HEK293 (cell line): Measurements from ENCODE around the gene TEX261.

ENCODE experiments used
- GLIS2 ChIP-seq: fragments of 450-650 bp; formaldehyde crosslinking; IDR thresholded peaks from 2 replicates; pipeline ENCODE4 v1.5.1; 2016; ENCODE audit warnings: missing biosample characterization, missing genetic modification characterization
- IKZF3 ChIP-seq: fragments of 450-650 bp; IDR thresholded peaks from 2 replicates; pipeline ENCODE4 v1.5.0; 2018; ENCODE audit warnings: missing biosample characterization, mild to moderate bottlenecking, missing genetic modification characterization, moderate library complexity
- INSM2 ChIP-seq: fragments of 450-650 bp; formaldehyde crosslinking; IDR thresholded peaks from 2 replicates; pipeline ENCODE4 v1.5.1; 2016; ENCODE audit warnings: missing biosample characterization, missing genetic modification characterization
- KLF16 ChIP-seq: fragments of 450-650 bp; formaldehyde crosslinking; IDR thresholded peaks from 2 replicates; pipeline ENCODE4 v1.5.1; 2017; ENCODE audit warnings: missing biosample characterization, missing genetic modification characterization
- PRDM6 ChIP-seq: fragments of 450-650 bp; formaldehyde crosslinking; IDR thresholded peaks from 2 replicates; pipeline ENCODE4 v1.5.1; 2017; ENCODE audit warnings: missing biosample characterization, missing genetic modification characterization
- SP3 ChIP-seq: fragments of 450-650 bp; formaldehyde crosslinking; IDR thresholded peaks from 2 replicates; pipeline ENCODE4 v1.5.1; 2016; ENCODE audit warnings: missing biosample characterization, missing genetic modification characterization
- ZBTB11 ChIP-seq: fragments of 450-650 bp; formaldehyde crosslinking; conservative IDR thresholded peaks from 2 replicates; pipeline ENCODE4 v1.5.1; 2016; ENCODE audit warnings: low read depth, missing biosample characterization, missing genetic modification characterization
- ZBTB8A ChIP-seq: fragments of 450-650 bp; formaldehyde crosslinking; IDR thresholded peaks from 2 replicates; pipeline ENCODE4 v1.5.1; 2016; ENCODE audit warnings: missing biosample characterization, missing genetic modification characterization
- ZNF114 ChIP-seq: fragments of 450-650 bp; formaldehyde crosslinking; IDR thresholded peaks from 2 replicates; pipeline ENCODE4 v1.5.0; 2017; ENCODE audit warnings: missing biosample characterization, missing genetic modification characterization
- ZNF174 ChIP-seq: fragments of 450-650 bp; formaldehyde crosslinking; IDR thresholded peaks from 2 replicates; pipeline ENCODE4 v1.5.0; 2017; ENCODE audit warnings: missing biosample characterization, mild to moderate bottlenecking, missing genetic modification characterization
- ZNF184 ChIP-seq: fragments of 450-650 bp; IDR thresholded peaks from 2 replicates; pipeline ENCODE4 v1.5.1; 2018; ENCODE audit warnings: missing biosample characterization, mild to moderate bottlenecking, missing genetic modification characterization
- ZNF19 ChIP-seq: fragments of 450-650 bp; formaldehyde crosslinking; IDR thresholded peaks from 2 replicates; pipeline ENCODE4; 2016; ENCODE audit warnings: missing biosample characterization, missing genetic modification characterization, low read depth
- ZNF221 ChIP-seq: fragments of 450-650 bp; formaldehyde crosslinking; IDR thresholded peaks from 2 replicates; pipeline ENCODE4 v1.5.1; 2017; ENCODE audit warnings: missing biosample characterization, missing genetic modification characterization, borderline replicate concordance
- ZNF292 ChIP-seq: fragments of 450-650 bp; formaldehyde crosslinking; IDR thresholded peaks from 2 replicates; pipeline ENCODE4 v1.5.1; 2016; ENCODE audit warnings: low read depth, missing biosample characterization, missing genetic modification characterization, borderline replicate concordance
- ZNF335 ChIP-seq: fragments of 450-650 bp; formaldehyde crosslinking; conservative IDR thresholded peaks from 2 replicates; pipeline ENCODE4 v1.5.1; 2016; ENCODE audit warnings: missing biosample characterization, missing genetic modification characterization
- ZNF366 ChIP-seq: fragments of 450-650 bp; formaldehyde crosslinking; conservative IDR thresholded peaks from 2 replicates; pipeline ENCODE4 v1.5.1; 2016; ENCODE audit warnings: missing biosample characterization, missing genetic modification characterization
- ZNF530 ChIP-seq: fragments of 450-650 bp; formaldehyde crosslinking; IDR thresholded peaks from 2 replicates; pipeline ENCODE4 v1.5.1; 2016; ENCODE audit warnings: low read depth, missing biosample characterization, missing genetic modification characterization
- ZNF549 ChIP-seq: fragments of 450-650 bp; IDR thresholded peaks from 2 replicates; pipeline ENCODE4 v1.5.1; 2018; ENCODE audit warnings: missing biosample characterization, missing genetic modification characterization, mild to moderate bottlenecking, inconsistent platforms, moderate library complexity
- ZNF837 ChIP-seq: fragments of 450-650 bp; formaldehyde crosslinking; IDR thresholded peaks from 2 replicates; pipeline ENCODE4 v1.5.1; 2016; ENCODE audit warnings: missing biosample characterization, missing genetic modification characterization
- TF ChIP-seq, protein P1 (sequence below): fragments of 450-650 bp; formaldehyde crosslinking; IDR thresholded peaks from 2 replicates; pipeline ENCODE4 v1.5.1; 2016; ENCODE audit warnings: missing biosample characterization, missing genetic modification characterization
- TF ChIP-seq, protein P2 (sequence below): fragments of 450-650 bp; formaldehyde crosslinking; IDR thresholded peaks from 2 replicates; pipeline ENCODE4 v1.5.1; 2016; ENCODE audit warnings: missing biosample characterization, missing genetic modification characterization
- TF ChIP-seq, protein P3 (sequence below): fragments of 450-650 bp; formaldehyde crosslinking; IDR thresholded peaks from 2 replicates; pipeline ENCODE4 v1.5.1; 2017; ENCODE audit warnings: missing biosample characterization, missing genetic modification characterization
- TF ChIP-seq, protein P4 (sequence below): fragments of 450-650 bp; formaldehyde crosslinking; IDR thresholded peaks from 2 replicates; pipeline ENCODE4 v1.5.1; 2016; ENCODE audit warnings: missing biosample characterization, missing genetic modification characterization
- TF ChIP-seq, protein P5 (sequence below): fragments of 450-650 bp; formaldehyde crosslinking; IDR thresholded peaks from 2 replicates; pipeline ENCODE4 v1.5.1; 2016; ENCODE audit warnings: missing biosample characterization, missing genetic modification characterization

TEX261 gene

DNA sequence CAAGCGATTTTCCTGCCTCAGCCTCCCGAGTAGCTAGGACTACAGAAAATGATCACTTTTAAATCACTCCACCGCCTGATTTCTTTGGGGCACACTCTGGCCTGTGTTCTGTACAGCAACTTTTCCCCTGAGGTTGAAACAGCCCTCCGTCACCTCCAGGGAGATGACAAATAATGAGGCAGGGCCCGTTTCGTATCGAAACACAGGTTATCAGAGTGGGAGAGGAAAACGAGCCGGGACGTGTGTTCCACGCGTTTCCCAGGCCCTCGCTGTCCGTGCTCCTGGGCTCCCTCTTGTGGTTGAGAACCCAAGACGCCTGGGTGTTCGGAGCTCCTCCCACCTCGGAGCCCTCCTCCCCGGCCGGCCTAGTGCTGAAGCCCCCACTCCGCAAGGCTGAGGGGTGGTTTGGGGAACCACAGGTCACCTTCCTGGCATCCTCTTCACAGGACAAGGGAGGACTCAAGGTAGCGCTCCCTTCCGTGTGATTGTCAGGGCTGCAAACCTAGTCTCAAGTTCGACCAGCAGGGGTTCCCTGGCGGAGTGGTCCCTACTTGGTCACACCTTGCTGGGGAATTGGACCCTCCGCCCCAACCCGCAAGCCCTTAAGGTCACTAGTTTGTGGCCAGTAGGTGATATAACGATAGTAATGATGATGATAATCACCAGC is 46.2 kb downstream of the TEX261 start (continued):
- TF ChIP-seq, protein P1, sequence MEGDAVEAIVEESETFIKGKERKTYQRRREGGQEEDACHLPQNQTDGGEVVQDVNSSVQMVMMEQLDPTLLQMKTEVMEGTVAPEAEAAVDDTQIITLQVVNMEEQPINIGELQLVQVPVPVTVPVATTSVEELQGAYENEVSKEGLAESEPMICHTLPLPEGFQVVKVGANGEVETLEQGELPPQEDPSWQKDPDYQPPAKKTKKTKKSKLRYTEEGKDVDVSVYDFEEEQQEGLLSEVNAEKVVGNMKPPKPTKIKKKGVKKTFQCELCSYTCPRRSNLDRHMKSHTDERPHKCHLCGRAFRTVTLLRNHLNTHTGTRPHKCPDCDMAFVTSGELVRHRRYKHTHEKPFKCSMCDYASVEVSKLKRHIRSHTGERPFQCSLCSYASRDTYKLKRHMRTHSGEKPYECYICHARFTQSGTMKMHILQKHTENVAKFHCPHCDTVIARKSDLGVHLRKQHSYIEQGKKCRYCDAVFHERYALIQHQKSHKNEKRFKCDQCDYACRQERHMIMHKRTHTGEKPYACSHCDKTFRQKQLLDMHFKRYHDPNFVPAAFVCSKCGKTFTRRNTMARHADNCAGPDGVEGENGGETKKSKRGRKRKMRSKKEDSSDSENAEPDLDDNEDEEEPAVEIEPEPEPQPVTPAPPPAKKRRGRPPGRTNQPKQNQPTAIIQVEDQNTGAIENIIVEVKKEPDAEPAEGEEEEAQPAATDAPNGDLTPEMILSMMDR (tag by site-specific recombination) = peak; percentile 93
- no peak for TF ChIP-seq ZNF19 (tag by site-specific recombination)
- TF ChIP-seq ZNF184 = no peak
- TF ChIP-seq PRDM6 (tag by site-specific recombination) = no peak
- no peak for TF ChIP-seq ZNF174 (tag by site-specific recombination)
- TF ChIP-seq, protein P2, sequence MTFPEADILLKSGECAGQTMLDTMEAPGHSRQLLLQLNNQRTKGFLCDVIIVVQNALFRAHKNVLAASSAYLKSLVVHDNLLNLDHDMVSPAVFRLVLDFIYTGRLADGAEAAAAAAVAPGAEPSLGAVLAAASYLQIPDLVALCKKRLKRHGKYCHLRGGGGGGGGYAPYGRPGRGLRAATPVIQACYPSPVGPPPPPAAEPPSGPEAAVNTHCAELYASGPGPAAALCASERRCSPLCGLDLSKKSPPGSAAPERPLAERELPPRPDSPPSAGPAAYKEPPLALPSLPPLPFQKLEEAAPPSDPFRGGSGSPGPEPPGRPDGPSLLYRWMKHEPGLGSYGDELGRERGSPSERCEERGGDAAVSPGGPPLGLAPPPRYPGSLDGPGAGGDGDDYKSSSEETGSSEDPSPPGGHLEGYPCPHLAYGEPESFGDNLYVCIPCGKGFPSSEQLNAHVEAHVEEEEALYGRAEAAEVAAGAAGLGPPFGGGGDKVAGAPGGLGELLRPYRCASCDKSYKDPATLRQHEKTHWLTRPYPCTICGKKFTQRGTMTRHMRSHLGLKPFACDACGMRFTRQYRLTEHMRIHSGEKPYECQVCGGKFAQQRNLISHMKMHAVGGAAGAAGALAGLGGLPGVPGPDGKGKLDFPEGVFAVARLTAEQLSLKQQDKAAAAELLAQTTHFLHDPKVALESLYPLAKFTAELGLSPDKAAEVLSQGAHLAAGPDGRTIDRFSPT (tag by site-specific recombination) = no peak
- TF ChIP-seq KLF16 (tag by site-specific recombination) = 0 out of 2 replicates have a peak, but pooled peaks have one; percentile 29
- no peak for TF ChIP-seq ZNF114 (tag by site-specific recombination)
- TF ChIP-seq ZNF335 (tag by site-specific recombination) = peak; percentile 70
- TF ChIP-seq, protein P3, sequence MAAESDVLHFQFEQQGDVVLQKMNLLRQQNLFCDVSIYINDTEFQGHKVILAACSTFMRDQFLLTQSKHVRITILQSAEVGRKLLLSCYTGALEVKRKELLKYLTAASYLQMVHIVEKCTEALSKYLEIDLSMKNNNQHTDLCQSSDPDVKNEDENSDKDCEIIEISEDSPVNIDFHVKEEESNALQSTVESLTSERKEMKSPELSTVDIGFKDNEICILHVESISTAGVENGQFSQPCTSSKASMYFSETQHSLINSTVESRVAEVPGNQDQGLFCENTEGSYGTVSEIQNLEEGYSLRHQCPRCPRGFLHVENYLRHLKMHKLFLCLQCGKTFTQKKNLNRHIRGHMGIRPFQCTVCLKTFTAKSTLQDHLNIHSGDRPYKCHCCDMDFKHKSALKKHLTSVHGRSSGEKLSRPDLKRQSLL = no peak
- no peak for TF ChIP-seq INSM2
- TF ChIP-seq SP3 (tag by site-specific recombination) = peak; percentile 63
- no peak for TF ChIP-seq ZNF292 (tag by site-specific recombination)
- no peak for TF ChIP-seq ZNF221 (tag by site-specific recombination)
- TF ChIP-seq, protein P4, sequence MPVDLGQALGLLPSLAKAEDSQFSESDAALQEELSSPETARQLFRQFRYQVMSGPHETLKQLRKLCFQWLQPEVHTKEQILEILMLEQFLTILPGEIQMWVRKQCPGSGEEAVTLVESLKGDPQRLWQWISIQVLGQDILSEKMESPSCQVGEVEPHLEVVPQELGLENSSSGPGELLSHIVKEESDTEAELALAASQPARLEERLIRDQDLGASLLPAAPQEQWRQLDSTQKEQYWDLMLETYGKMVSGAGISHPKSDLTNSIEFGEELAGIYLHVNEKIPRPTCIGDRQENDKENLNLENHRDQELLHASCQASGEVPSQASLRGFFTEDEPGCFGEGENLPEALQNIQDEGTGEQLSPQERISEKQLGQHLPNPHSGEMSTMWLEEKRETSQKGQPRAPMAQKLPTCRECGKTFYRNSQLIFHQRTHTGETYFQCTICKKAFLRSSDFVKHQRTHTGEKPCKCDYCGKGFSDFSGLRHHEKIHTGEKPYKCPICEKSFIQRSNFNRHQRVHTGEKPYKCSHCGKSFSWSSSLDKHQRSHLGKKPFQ (tag by site-specific recombination) = no peak
- TF ChIP-seq ZBTB8A = no peak
- 0 out of 2 replicates have a peak, but pooled peaks have one; percentile 25 for TF ChIP-seq ZBTB11 (tag by site-specific recombination)
- TF ChIP-seq ZNF837 (tag by site-specific recombination) = no peak
- TF ChIP-seq GLIS2 (tag by site-specific recombination) = 0 out of 2 replicates have a peak, but pooled peaks have one; percentile 15
- peak; percentile 24; the same call in 1 of the 2 replicates for TF ChIP-seq IKZF3 (tag by site-specific recombination)
- no peak for TF ChIP-seq ZNF530 (tag by site-specific recombination)
- TF ChIP-seq ZNF366 (tag by site-specific recombination) = no peak
- TF ChIP-seq ZNF549 (tag by site-specific recombination) = no peak
- TF ChIP-seq, protein P5, sequence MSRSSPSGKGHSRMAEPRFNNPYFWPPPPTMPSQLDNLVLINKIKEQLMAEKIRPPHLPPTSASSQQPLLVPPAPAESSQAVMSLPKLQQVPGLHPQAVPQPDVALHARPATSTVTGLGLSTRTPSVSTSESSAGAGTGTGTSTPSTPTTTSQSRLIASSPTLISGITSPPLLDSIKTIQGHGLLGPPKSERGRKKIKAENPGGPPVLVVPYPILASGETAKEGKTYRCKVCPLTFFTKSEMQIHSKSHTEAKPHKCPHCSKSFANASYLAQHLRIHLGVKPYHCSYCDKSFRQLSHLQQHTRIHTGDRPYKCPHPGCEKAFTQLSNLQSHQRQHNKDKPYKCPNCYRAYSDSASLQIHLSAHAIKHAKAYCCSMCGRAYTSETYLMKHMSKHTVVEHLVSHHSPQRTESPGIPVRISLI (tag by site-specific recombination) = no peak
